Measurements from ENCODE around the gene L1TD1.
"Not testable (repeated sequence)": the region's sequence is repeated elsewhere in the genome, so short reads cannot be mapped to it uniquely, and the experiment has no call there.

DNA sequence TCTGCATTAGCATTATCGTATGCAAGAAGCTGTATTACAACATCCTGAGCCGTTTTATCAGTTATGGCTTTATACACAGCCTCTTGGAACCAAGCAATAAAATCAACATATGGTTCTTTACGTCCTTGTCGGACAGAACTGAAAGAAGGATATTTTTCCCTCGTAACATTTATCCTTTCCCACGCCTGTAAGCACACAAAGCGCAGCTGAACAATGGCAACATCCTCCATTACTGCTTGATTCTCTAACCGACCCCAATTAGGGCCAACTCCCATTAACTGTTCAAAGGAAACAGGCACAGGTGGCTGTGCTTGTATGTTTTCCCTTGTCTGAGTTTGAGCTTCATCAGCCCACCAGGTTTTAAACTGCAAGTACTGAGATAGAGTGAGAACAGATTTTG, 12.5 kb upstream of the L1TD1 start:
- not testable (repeated sequence) for TF ChIP-seq CTCF (IDR thresholded peaks at IDR 0.05; ENCODE audit: low read depth, low read length); POLR2A (IDR thresholded peaks at IDR 0.05; ENCODE audit: extremely low read depth, insufficient read length); MYC (IDR thresholded peaks at IDR 0.05; ENCODE audit: low read depth, low read length)
- TF ChIP-seq, protein P1, sequence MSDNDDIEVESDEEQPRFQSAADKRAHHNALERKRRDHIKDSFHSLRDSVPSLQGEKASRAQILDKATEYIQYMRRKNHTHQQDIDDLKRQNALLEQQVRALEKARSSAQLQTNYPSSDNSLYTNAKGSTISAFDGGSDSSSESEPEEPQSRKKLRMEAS (IDR thresholded peaks at IDR 0.05; ENCODE audit: low read depth, low read length): not testable (repeated sequence)

All from NB4 (cell line).